ENCODE measurements around the gene LAMA5.

DNA sequence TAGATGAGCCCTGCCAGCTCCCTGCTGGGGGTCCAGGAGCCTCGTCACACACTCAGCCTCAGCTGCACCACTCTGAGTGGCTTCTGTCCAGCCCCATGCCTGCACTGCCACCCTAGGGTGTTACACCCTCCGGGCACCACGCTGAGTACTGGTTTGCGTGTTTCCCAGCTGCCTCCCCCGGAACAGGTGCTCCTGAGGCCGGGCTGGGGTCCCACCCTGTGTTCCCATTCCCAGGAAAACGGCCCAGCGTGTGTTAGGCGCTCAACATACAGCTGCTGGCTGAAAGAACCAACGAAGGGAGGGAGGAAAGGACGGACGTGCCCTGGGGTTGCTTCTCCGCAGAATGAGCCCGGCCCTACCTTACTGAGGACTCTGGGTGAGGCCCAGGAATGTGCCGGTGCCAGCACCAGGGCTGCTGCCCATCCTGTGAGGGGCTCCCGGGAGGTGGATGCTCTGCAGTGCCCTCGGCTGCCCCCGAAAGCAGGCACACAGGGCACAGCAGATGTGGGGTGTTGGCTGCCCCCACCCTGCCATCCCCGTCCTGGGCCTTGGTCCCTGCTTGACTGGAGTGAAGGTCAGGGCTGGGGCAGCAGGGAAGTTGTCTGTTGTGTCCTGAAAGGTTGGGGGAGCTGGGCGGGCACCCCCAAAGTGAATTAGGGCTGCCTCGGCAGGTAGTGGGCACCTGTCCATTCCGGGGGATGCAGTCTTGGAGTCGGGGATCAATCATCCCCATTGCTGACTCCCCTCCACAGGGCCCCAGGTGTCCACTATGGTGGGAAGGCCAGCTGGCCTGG is 16.3 kb downstream of the LAMA5 start:
- TF ChIP-seq POLR2A (IDR thresholded peaks at IDR 0.05) = no peak
- TF ChIP-seq, protein P1, sequence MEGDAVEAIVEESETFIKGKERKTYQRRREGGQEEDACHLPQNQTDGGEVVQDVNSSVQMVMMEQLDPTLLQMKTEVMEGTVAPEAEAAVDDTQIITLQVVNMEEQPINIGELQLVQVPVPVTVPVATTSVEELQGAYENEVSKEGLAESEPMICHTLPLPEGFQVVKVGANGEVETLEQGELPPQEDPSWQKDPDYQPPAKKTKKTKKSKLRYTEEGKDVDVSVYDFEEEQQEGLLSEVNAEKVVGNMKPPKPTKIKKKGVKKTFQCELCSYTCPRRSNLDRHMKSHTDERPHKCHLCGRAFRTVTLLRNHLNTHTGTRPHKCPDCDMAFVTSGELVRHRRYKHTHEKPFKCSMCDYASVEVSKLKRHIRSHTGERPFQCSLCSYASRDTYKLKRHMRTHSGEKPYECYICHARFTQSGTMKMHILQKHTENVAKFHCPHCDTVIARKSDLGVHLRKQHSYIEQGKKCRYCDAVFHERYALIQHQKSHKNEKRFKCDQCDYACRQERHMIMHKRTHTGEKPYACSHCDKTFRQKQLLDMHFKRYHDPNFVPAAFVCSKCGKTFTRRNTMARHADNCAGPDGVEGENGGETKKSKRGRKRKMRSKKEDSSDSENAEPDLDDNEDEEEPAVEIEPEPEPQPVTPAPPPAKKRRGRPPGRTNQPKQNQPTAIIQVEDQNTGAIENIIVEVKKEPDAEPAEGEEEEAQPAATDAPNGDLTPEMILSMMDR (IDR thresholded peaks at IDR 0.05) = no peak

All from thyroid gland (tissue), 4 donors.